ENCODE measurements around the gene KLKB1. TPM values are rescaled to one million over a fixed set of nuclear protein-coding genes. Genes with fewer than 3 reads are reported as not detected.
"Not testable (repeated sequence)": the region's sequence is repeated elsewhere in the genome, so short reads cannot be mapped to it uniquely, and the experiment has no call there.

Gene KLKB1
- total RNA-seq, 2 experiments from 2014 or later = not detected

GRCh38 chr4:186260504-186261448 lies 33.5 kb downstream of the KLKB1 start:
- CTCF ChIA-PET = no interaction called here
- POLR2A ChIA-PET = no interaction called here

GRCh38 chr4:186264660-186265059 lies 37.4 kb downstream of the KLKB1 start:
- CTCF ChIA-PET = no interaction called here
- POLR2A ChIA-PET = no interaction called here

GRCh38 chr4:186265250-186265649 lies 37.9 kb downstream of the KLKB1 start:
- POLR2A ChIA-PET, CTCF ChIA-PET: not testable (repeated sequence)

GRCh38 chr4:186265683-186266652 lies 38.7 kb downstream of the KLKB1 start, which contains the start of gene F11:
TSS of gene F11 (plus strand) at chr4:186266189. CDS start at chr4:186267137, 948 bp downstream.
- POLR2A ChIA-PET = no interaction called here
- CTCF ChIA-PET = no interaction called here

- ChIA-PET CTCF (no interaction called here), POLR2A (no interaction called here)
Measured at GRCh38 chr4:186266729-186267456, 39.6 kb downstream of the KLKB1 start.

- CTCF ChIA-PET = no interaction called here
Measured at GRCh38 chr4:186271081-186271678, 43.9 kb downstream of the KLKB1 start.

GRCh38 chr4:186272699-186273391 lies 45.5 kb downstream of the KLKB1 start:
- ChIA-PET CTCF (no interaction called here), POLR2A (no interaction called here)

More at GRCh38 chr4:186271081-186271678, 43.9 kb downstream of the KLKB1 start:
- POLR2A ChIA-PET = no interaction called here

- CTCF ChIA-PET, POLR2A ChIA-PET: not testable (repeated sequence)
Measured at GRCh38 chr4:186273392-186273789, 46.1 kb downstream of the KLKB1 start.

GRCh38 chr4:186283311-186283710 lies 56.0 kb downstream of the KLKB1 start:
- POLR2A ChIA-PET = no interaction called here
- CTCF ChIA-PET = no interaction called here

- POLR2A ChIA-PET = no interaction called here
- CTCF ChIA-PET = no interaction called here
Measured at GRCh38 chr4:186285147-186285546, 57.8 kb downstream of the KLKB1 start.

GRCh38 chr4:186286581-186286980 lies 59.3 kb downstream of the KLKB1 start:
- CTCF ChIA-PET = no interaction called here
- POLR2A ChIA-PET = no interaction called here

- CTCF ChIA-PET = no interaction called here
Measured at GRCh38 chr4:186291256-186291890, 64.1 kb downstream of the KLKB1 start.

GRCh38 chr4:186294160-186294559 lies 66.9 kb downstream of the KLKB1 start:
- ChIA-PET POLR2A (no interaction called here), CTCF (no interaction called here)

More at GRCh38 chr4:186291256-186291890, 64.1 kb downstream of the KLKB1 start:
- POLR2A ChIA-PET = interaction anchor here (0.6 kb wide), 1 partner anchor 567 kb away, joined by 3 read pairs; no protein-coding TSS in a partner anchor

- ChIA-PET POLR2A (no interaction called here), CTCF (interaction anchor here (0.7 kb wide), 1 partner anchor 291 kb away, joined by 3 read pairs; no protein-coding TSS in a partner anchor)
Measured at GRCh38 chr4:186296481-186296880, 69.2 kb downstream of the KLKB1 start.

GRCh38 chr4:186297013-186297645 lies 69.8 kb downstream of the KLKB1 start:
- POLR2A ChIA-PET = no interaction called here
- CTCF ChIA-PET = no interaction called here

GRCh38 chr4:186298031-186298647 lies 70.8 kb downstream of the KLKB1 start:
- POLR2A ChIA-PET = no interaction called here
- CTCF ChIA-PET = no interaction called here

GRCh38 chr4:186299291-186299690 lies 72.0 kb downstream of the KLKB1 start:
- POLR2A ChIA-PET = no interaction called here
- CTCF ChIA-PET = interaction anchor here (0.6 kb wide), 1 partner anchor 212 kb away, joined by 3 read pairs; no protein-coding TSS in a partner anchor
